NB4 (cell line): ENCODE results near the gene NOP56.
"Not testable (repeated sequence)": the region's sequence is repeated elsewhere in the genome, so short reads cannot be mapped to it uniquely, and the experiment has no call there.

ENCODE experiments used
- CTCF ChIP-seq: IDR thresholded peaks from one replicate; pipeline ENCODE4 v1.5.1; 2012; ENCODE audit warnings: low read depth, low read length
- MAX ChIP-seq: IDR thresholded peaks from 2 replicates; pipeline ENCODE4 v1.6.1; 2011; ENCODE audit warnings: low read depth, low read length
- POLR2A ChIP-seq: IDR thresholded peaks from 2 replicates; pipeline ENCODE4 v1.6.1; 2011; ENCODE audit warnings: mild to moderate bottlenecking; ENCODE audit not compliant: insufficient read length; ENCODE audit errors: extremely low read depth

GRCh38 chr20:2684817-2685216, 32.4 kb downstream of the NOP56 start:
- TF ChIP-seq CTCF, POLR2A: not testable (repeated sequence)
- TF ChIP-seq MAX = peak; percentile 58; the same call in 1 of the 2 replicates
